Mesenchymal stem cell (in vitro differentiated cells and primary cell): ENCODE measurements around the gene SYPL1.

Source experiments
- DNase-seq: peaks from one replicate; pipeline ENCODE4 v3.0.0-alpha.2; 2013
- H2AFZ ChIP-seq: one replicate; pipeline ENCODE4 v1.6.1; 2013; ENCODE audit warnings: low read depth, mild to moderate bottlenecking, control low read depth, inconsistent platforms, low read length, moderate library complexity
- H2AK5ac ChIP-seq: 2 replicates; pipeline ENCODE4 v1.6.1; 2013; ENCODE audit warnings: low read length, moderate library complexity, mild to moderate bottlenecking, inconsistent platforms; ENCODE audit not compliant: severe bottlenecking
- H2BK120ac ChIP-seq: one replicate; pipeline ENCODE4 v1.6.1; 2013; ENCODE audit warnings: low read depth, mild to moderate bottlenecking, inconsistent platforms, low read length, moderate library complexity
- H2BK12ac ChIP-seq, 2 experiments: one replicate each; pipeline ENCODE4 v1.6.1; 2013; ENCODE audit warnings: inconsistent platforms in 2 of 2, low read length in 2 of 2, mild to moderate bottlenecking in 2 of 2, moderate library complexity in 2 of 2, control low read depth in 1 of 2
- H2BK15ac ChIP-seq: one replicate; pipeline ENCODE4 v1.6.1; 2013; ENCODE audit warnings: mild to moderate bottlenecking, low read depth, inconsistent platforms; ENCODE audit not compliant: poor library complexity, severe bottlenecking
- H2BK5ac ChIP-seq: 2 replicates; pipeline ENCODE4 v1.6.1; 2013; ENCODE audit warnings: low read depth, mild to moderate bottlenecking, low read length, control low read depth, inconsistent platforms; ENCODE audit not compliant: poor library complexity, severe bottlenecking
- H3K14ac ChIP-seq, 2 experiments: one replicate each; pipeline ENCODE4 v1.6.1; 2013; ENCODE audit warnings: inconsistent platforms in 2 of 2, low read length in 2 of 2, control low read depth in 1 of 2, mild to moderate bottlenecking in 1 of 2, moderate library complexity in 1 of 2
- H3K18ac ChIP-seq, 2 experiments: one replicate each; pipeline ENCODE4 v1.6.1; 2013; ENCODE audit warnings: inconsistent platforms in 2 of 2, low read length in 2 of 2, control low read depth in 1 of 2, low read depth in 1 of 2, mild to moderate bottlenecking in 1 of 2
- H3K23ac ChIP-seq, 2 experiments: one replicate each; pipeline ENCODE4 v1.6.1; 2013; ENCODE audit warnings: inconsistent platforms in 2 of 2, low read length in 2 of 2, mild to moderate bottlenecking in 2 of 2, moderate library complexity in 2 of 2, control low read depth in 1 of 2
- H3K27ac ChIP-seq: 2 replicates; pipeline ENCODE4 v1.5.1; 2013; ENCODE audit warnings: mild to moderate bottlenecking, moderate library complexity, low read length, control low read depth, inconsistent platforms; ENCODE audit not compliant: poor library complexity, severe bottlenecking
- H3K27me3 ChIP-seq, 2 experiments: 2 replicates each; pipeline versions ENCODE4 v1.6.1 to v1.7.0; 2013; ENCODE audit warnings: low read length in 2 of 2, mild to moderate bottlenecking in 2 of 2, moderate library complexity in 2 of 2, control low read depth in 1 of 2, inconsistent platforms in 1 of 2; ENCODE audit not compliant: control insufficient read depth in 1 of 2, insufficient read depth in 1 of 2
- H3K36me3 ChIP-seq, 2 experiments: 2 replicates each; pipeline versions ENCODE4 v1.6.1 to v1.7.0; 2013; ENCODE audit warnings: low read length in 2 of 2, control low read depth in 1 of 2, inconsistent platforms in 1 of 2, low read depth in 1 of 2, mild to moderate bottlenecking in 1 of 2; ENCODE audit not compliant: insufficient read depth in 2 of 2, control insufficient read depth in 1 of 2
- H3K4ac ChIP-seq, 2 experiments: one replicate each; pipeline ENCODE4 v1.6.1; 2013; ENCODE audit warnings: inconsistent platforms in 2 of 2, low read length in 2 of 2, mild to moderate bottlenecking in 2 of 2, moderate library complexity in 2 of 2, control low read depth in 1 of 2, low read depth in 1 of 2
- H3K4me1 ChIP-seq: 2 replicates; pipeline ENCODE4 v1.6.1; 2013; ENCODE audit warnings: low read depth, low read length, control low read depth; ENCODE audit not compliant: control insufficient read depth, insufficient read depth
- H3K4me2 ChIP-seq: 2 replicates; pipeline ENCODE4 v1.6.1; 2013; ENCODE audit warnings: low read length, mild to moderate bottlenecking, inconsistent platforms; ENCODE audit not compliant: poor library complexity, severe bottlenecking
- H3K4me3 ChIP-seq, 2 experiments: 2 replicates each; pipeline versions ENCODE4 v1.5.1 to v1.7.0; 2013; ENCODE audit warnings: low read length in 2 of 2, mild to moderate bottlenecking in 2 of 2, control low read depth in 1 of 2, low read depth in 1 of 2; ENCODE audit not compliant: insufficient read depth in 1 of 2
- H3K79me1 ChIP-seq: replicated peaks from 2 replicates; pipeline ENCODE4 v1.6.1; 2013; ENCODE audit warnings: mild to moderate bottlenecking, control low read depth, low read length, inconsistent platforms; ENCODE audit not compliant: poor library complexity, severe bottlenecking
- H3K9ac ChIP-seq: 2 replicates; pipeline ENCODE4 v1.7.0; 2013; ENCODE audit warnings: mild to moderate bottlenecking, low read length, moderate library complexity
- H3K9me3 ChIP-seq: 2 replicates; pipeline ENCODE4 v1.7.0; 2013; ENCODE audit warnings: mild to moderate bottlenecking, low read length; ENCODE audit not compliant: control insufficient read depth
- H4K8ac ChIP-seq: one replicate; pipeline ENCODE4 v1.6.1; 2013; ENCODE audit warnings: inconsistent platforms, mild to moderate bottlenecking, low read length, moderate library complexity
- H4K91ac ChIP-seq: one replicate; pipeline ENCODE4 v1.6.1; 2013; ENCODE audit warnings: mild to moderate bottlenecking, low read length, inconsistent platforms
- WGBS: methylation state at CpG from one replicate; pipeline ENCODE4 v1.1.7; 2013; ENCODE audit warnings: mixed read lengths; 5-methylcytosine and 5-hydroxymethylcytosine counted together

SYPL1 gene

GRCh38 chr7:106089647-106090046, 22.5 kb downstream of the SYPL1 start:
- H2BK5ac ChIP-seq, result no peak overlapping the region
- no peak overlapping the region for H4K91ac ChIP-seq
- H3K4me1 ChIP-seq, result no peaks in the 10 kb centered on the region

GRCh38 chr7:106088014-106088413, 24.1 kb downstream of the SYPL1 start:
- Histone ChIP-seq H3K79me1 (no peaks in the 10 kb centered on the region), H2BK120ac (no peak overlapping the region), H3K18ac (no peak overlapping the region), H4K8ac (no peak overlapping the region), H3K4me1 (no peaks in the 10 kb centered on the region), H3K9me3 (no peaks in the 10 kb centered on the region), H3K4ac (no peak overlapping the region), H3K27me3 (no peaks in the 10 kb centered on the region), H3K4me3 (no peak overlapping the region), H3K23ac (no peak overlapping the region), H3K4me2 (no peak overlapping the region), H3K27ac (no peak overlapping the region), H2BK12ac (no peak overlapping the region), H4K91ac (no peak overlapping the region), H2AK5ac (no peak overlapping the region), H2AFZ (no peak overlapping the region), H3K14ac (no peak overlapping the region), H2BK15ac (no peak overlapping the region), H3K36me3 (peaks cover 11 to 60% of the 10 kb centered on the region in 2 experiments), H3K9ac (no peak overlapping the region), H2BK5ac (no peak overlapping the region)
- no CpG with 5 or more reads among the region's 1 CpG for WGBS
- no peak for DNase-seq

More at GRCh38 chr7:106089647-106090046, 22.5 kb downstream of the SYPL1 start:
- Histone ChIP-seq H3K27me3 (no peaks in the 10 kb centered on the region), H3K36me3 (peaks cover 11 to 76% of the 10 kb centered on the region in 2 experiments), H3K9me3 (no peaks in the 10 kb centered on the region), H3K4ac (no peak overlapping the region), H2AK5ac (no peak overlapping the region), H3K18ac (no peak overlapping the region), H3K27ac (no peak overlapping the region), H2BK120ac (no peak overlapping the region), H2AFZ (no peak overlapping the region), H3K9ac (no peak overlapping the region), H2BK15ac (no peak overlapping the region), H3K23ac (no peak overlapping the region), H3K79me1 (peaks cover 2% of the 10 kb centered on the region), H4K8ac (no peak overlapping the region), H3K4me3 (no peak overlapping the region), H3K4me2 (no peak overlapping the region), H3K14ac (no peak overlapping the region), H2BK12ac (no peak overlapping the region)
- WGBS, result 87% methylated on average over 3 of the region's 4 CpGs
- DNase-seq, result no peak

GRCh38 chr7:106086062-106086461, 26.1 kb downstream of the SYPL1 start:
- H3K18ac ChIP-seq, result no peak overlapping the region

GRCh38 chr7:106085015-106085414, 27.1 kb downstream of the SYPL1 start:
- Histone ChIP-seq H2BK15ac (no peak overlapping the region), H2BK5ac (no peak overlapping the region), H4K91ac (no peak overlapping the region), H3K4ac (no peak overlapping the region), H3K14ac (no peak overlapping the region), H3K9ac (no peak overlapping the region), H2AFZ (no peak overlapping the region), H3K23ac (no peak overlapping the region), H2BK120ac (no peak overlapping the region), H3K27ac (no peak overlapping the region), H3K4me3 (no peak overlapping the region), H3K18ac (no peak overlapping the region), H2AK5ac (no peak overlapping the region), H2BK12ac (no peak overlapping the region), H3K27me3 (no peaks in the 10 kb centered on the region), H4K8ac (no peak overlapping the region), H3K4me2 (no peak overlapping the region), H3K79me1 (no peaks in the 10 kb centered on the region), H3K4me1 (no peaks in the 10 kb centered on the region), H3K9me3 (no peaks in the 10 kb centered on the region), H3K36me3 (peaks cover 7 to 30% of the 10 kb centered on the region in 2 experiments)
- no peak for DNase-seq

More at GRCh38 chr7:106086062-106086461, 26.1 kb downstream of the SYPL1 start:
- H4K8ac ChIP-seq, result no peak overlapping the region
- 100% methylated on average over 2 of the region's 4 CpGs for WGBS
- H3K14ac ChIP-seq, result no peak overlapping the region
- no peaks in the 10 kb centered on the region for H3K79me1 ChIP-seq
- H3K23ac ChIP-seq, result no peak overlapping the region
- no peak overlapping the region for H3K4me2 ChIP-seq
- no peak overlapping the region for H3K9ac ChIP-seq
- H2AFZ ChIP-seq, result no peak overlapping the region
- H3K27ac ChIP-seq, result no peak overlapping the region
- no peak overlapping the region for H2BK120ac ChIP-seq
- H3K4ac ChIP-seq, result no peak overlapping the region
- H2BK12ac ChIP-seq, result no peak overlapping the region
- H3K27me3 ChIP-seq, result no peaks in the 10 kb centered on the region
- no peaks in the 10 kb centered on the region for H3K9me3 ChIP-seq
- H3K36me3 ChIP-seq, result peaks cover 7 to 41% of the 10 kb centered on the region in 2 experiments
- H4K91ac ChIP-seq, result no peak overlapping the region
- no peak for DNase-seq
- no peak overlapping the region for H2BK5ac ChIP-seq
- H2BK15ac ChIP-seq, result no peak overlapping the region
- H3K4me3 ChIP-seq, result no peak overlapping the region
- H2AK5ac ChIP-seq, result no peak overlapping the region
- no peaks in the 10 kb centered on the region for H3K4me1 ChIP-seq
